Spleen (tissue), 11 donors: ENCODE results near the gene DCTN1. TPM values are rescaled to one million over a fixed set of nuclear protein-coding genes. Genes with fewer than 3 reads are reported as not detected.

ENCODE experiments used
- DNase-seq: peaks from one replicate; pipeline ENCODE4 v3.0.0-alpha.2; 2020
- H3K27ac ChIP-seq, 8 donors: fragments of 200-600 bp; sonication (generic) in 7 of 8; 1 replicate in 4 of 8; 2 replicates in 4 of 8; pipeline versions ENCODE4 v1.5.0 to v1.8.0; 2016 to 2021; ENCODE audit warnings: inconsistent platforms in 4 of 8, mild to moderate bottlenecking in 4 of 8, moderate library complexity in 1 of 8
- H3K27me3 ChIP-seq, 7 donors: fragments of 200-600 bp; sonication (generic) in 6 of 7; replicated peaks in 1 of 7; 1 replicate in 4 of 7; 2 replicates in 3 of 7; pipeline versions ENCODE4 v1.5.0 to v1.8.0; 2016 to 2021; ENCODE audit warnings: inconsistent platforms in 3 of 7, mild to moderate bottlenecking in 1 of 7
- H3K36me3 ChIP-seq, 6 donors: fragments of 200-600 bp; sonication (generic) in 5 of 6; 1 replicate in 4 of 6; 2 replicates in 2 of 6; pipeline versions ENCODE4 v1.5.0 to v1.8.0; 2016 to 2021; ENCODE audit warnings: inconsistent platforms in 2 of 6
- H3K4me1 ChIP-seq, 6 donors: fragments of 200-600 bp; sonication (generic) in 5 of 6; 1 replicate in 3 of 6; 2 replicates in 3 of 6; pipeline versions ENCODE4 v1.5.0 to v1.8.0; 2016 to 2021; ENCODE audit warnings: inconsistent platforms in 3 of 6
- H3K4me3 ChIP-seq, 8 donors: fragments of 200-600 bp; sonication (generic) in 7 of 8; 1 replicate in 4 of 8; 2 replicates in 4 of 8; pipeline versions ENCODE4 v1.5.0 to v1.8.0; 2016 to 2021; ENCODE audit warnings: inconsistent platforms in 4 of 8, mild to moderate bottlenecking in 4 of 8, moderate library complexity in 2 of 8
- H3K9me3 ChIP-seq, 8 donors: fragments of 200-600 bp; sonication (generic) in 7 of 8; 1 replicate in 4 of 8; 2 replicates in 4 of 8; pipeline versions ENCODE4 v1.5.0 to v1.8.0; 2016 to 2021; ENCODE audit warnings: inconsistent platforms in 4 of 8
- POLR2A ChIP-seq, 3 donors: fragments of 450-650 bp; IDR thresholded peaks; one replicate each; pipeline ENCODE4 v1.5.1; 2017; ENCODE audit warnings: antibody characterized with exemption in 3 of 3, mild to moderate bottlenecking in 1 of 3
- POLR2AphosphoS5 ChIP-seq, 3 donors: sonication (generic); formaldehyde crosslinking; IDR thresholded peaks; one replicate each; pipeline ENCODE4 v1.5.1; 2017; ENCODE audit warnings: antibody characterized with exemption in 3 of 3
- WGBS, 5 donors: extraction: QIAGEN DNeasy Blood & Tissue Kit in 3 of 5; methylation state at CpG; one replicate each; pipeline versions ENCODE4 v1.1.5 to v1.1.7; 2013 to 2018; 5-methylcytosine and 5-hydroxymethylcytosine counted together
- intact Hi-C: fragments of 100-400 bp; cut with DNase I; formaldehyde crosslinking; loops from one replicate; pipeline ENCODE4 v1.15.0; 2023; ENCODE audit warnings: low total_unique reads
- polyA plus RNA-seq, 3 donors: library from polyadenylated mRNA; stranded (reverse); fragments of 200-250 nt; gene quantifications; one replicate each; pipeline ENCODE4 v1.2.1, GENCODE V29; 2013
- total RNA-seq, 7 donors: library from RNA; depleted of rRNA in 3 of 7; stranded (reverse); fragments of >200 nt in 3 of 7; fragmentation: NEBNext Ultra II Directional in 4 of 7; extraction: Animal tissue kit (Norgen Biotek cat#: 25700) in 4 of 7; gene quantifications; one replicate each; pipeline versions ENCODE4 v1.1.0 to v1.2.1, GENCODE V29; 2016 to 2021
- TF ChIP-seq, protein P1 (sequence below), 11 experiments: fragments of 200-600 bp in 7 of 11; fragments of 450-650 bp in 4 of 11; sonication (generic) in 4 of 11; IDR thresholded peaks in 8 of 11; conservative IDR thresholded peaks in 3 of 11; 1 replicate in 7 of 11; 2 replicates in 4 of 11; pipeline versions ENCODE4 v1.4.0 to v1.8.0; 2016 to 2021; ENCODE audit warnings: antibody characterized with exemption in 11 of 11, inconsistent platforms in 4 of 11, mild to moderate bottlenecking in 1 of 11
- donor health status: healthy with polysubstance abuse.
- donor health status: DM: no; HTN: no; CAD: no; lungs with moderate emphysema.
- donor health status: DM: no; HTN: no; CAD: no.
- donor health status: Bipolar disorder and iron deficiency.
- donor health status: healthy.
- donor health status: DM: no; HTN: no; CAD: no.
- donor health status: DM: yes; HTN: yes; CAD: no.

The DCTN1 gene
- total and polyA plus RNA-seq, 10 donors, result 47.8 to 113 (median 95.1) TPM

- WGBS, 5 donors, result 90 to 96% (median 95%) methylated on average over 4 of the region's 4 CpGs
- H3K4me3 ChIP-seq, result no peak overlapping the region
- H3K4me1 ChIP-seq, result no peaks in the 10 kb centered on the region
- H3K36me3 ChIP-seq, result peaks cover 0 to 9% (median 0%) of the 10 kb centered on the region in 6 donors
- TF ChIP-seq POLR2AphosphoS5 (IDR thresholded peaks at IDR 0.05), result no peak
- TF ChIP-seq, protein P1, sequence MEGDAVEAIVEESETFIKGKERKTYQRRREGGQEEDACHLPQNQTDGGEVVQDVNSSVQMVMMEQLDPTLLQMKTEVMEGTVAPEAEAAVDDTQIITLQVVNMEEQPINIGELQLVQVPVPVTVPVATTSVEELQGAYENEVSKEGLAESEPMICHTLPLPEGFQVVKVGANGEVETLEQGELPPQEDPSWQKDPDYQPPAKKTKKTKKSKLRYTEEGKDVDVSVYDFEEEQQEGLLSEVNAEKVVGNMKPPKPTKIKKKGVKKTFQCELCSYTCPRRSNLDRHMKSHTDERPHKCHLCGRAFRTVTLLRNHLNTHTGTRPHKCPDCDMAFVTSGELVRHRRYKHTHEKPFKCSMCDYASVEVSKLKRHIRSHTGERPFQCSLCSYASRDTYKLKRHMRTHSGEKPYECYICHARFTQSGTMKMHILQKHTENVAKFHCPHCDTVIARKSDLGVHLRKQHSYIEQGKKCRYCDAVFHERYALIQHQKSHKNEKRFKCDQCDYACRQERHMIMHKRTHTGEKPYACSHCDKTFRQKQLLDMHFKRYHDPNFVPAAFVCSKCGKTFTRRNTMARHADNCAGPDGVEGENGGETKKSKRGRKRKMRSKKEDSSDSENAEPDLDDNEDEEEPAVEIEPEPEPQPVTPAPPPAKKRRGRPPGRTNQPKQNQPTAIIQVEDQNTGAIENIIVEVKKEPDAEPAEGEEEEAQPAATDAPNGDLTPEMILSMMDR (IDR thresholded peaks at IDR 0.05 in 8 of 11, conservative IDR thresholded peaks at IDR 0.05 in 3 of 11), result no peak
- TF ChIP-seq POLR2A (IDR thresholded peaks at IDR 0.05), result no peak
- no peak overlapping the region for H3K27ac ChIP-seq
- H3K9me3 ChIP-seq, result no peaks in the 10 kb centered on the region
- intact Hi-C loops, result no loop called here
- no peak for DNase-seq
- H3K27me3 ChIP-seq, result no peaks in the 10 kb centered on the region
These were observed 30.2 kb downstream of the DCTN1 start for GRCh38 chr2:74349889-74350288.

- Histone ChIP-seq H3K9me3 (no peaks in the 10 kb centered on the region), H3K27ac (no peak overlapping the region), H3K4me3 (no peak overlapping the region), H3K27me3 (no peaks in the 10 kb centered on the region), H3K36me3 (no peaks in the 10 kb centered on the region), H3K4me1 (no peaks in the 10 kb centered on the region)
- WGBS, 5 donors, result 92 to 97% (median 94%) methylated on average over 3 of the region's 3 CpGs
- intact Hi-C loops, result no loop called here
- TF ChIP-seq, protein P1 (IDR thresholded peaks at IDR 0.05 in 8 of 11, conservative IDR thresholded peaks at IDR 0.05 in 3 of 11), result no peak
- no peak for TF ChIP-seq POLR2A (IDR thresholded peaks at IDR 0.05)
- TF ChIP-seq POLR2AphosphoS5 (IDR thresholded peaks at IDR 0.05), result no peak
- no peak for DNase-seq
These were observed 32.4 kb downstream of the DCTN1 start for GRCh38 chr2:74347742-74348141.

DNA sequence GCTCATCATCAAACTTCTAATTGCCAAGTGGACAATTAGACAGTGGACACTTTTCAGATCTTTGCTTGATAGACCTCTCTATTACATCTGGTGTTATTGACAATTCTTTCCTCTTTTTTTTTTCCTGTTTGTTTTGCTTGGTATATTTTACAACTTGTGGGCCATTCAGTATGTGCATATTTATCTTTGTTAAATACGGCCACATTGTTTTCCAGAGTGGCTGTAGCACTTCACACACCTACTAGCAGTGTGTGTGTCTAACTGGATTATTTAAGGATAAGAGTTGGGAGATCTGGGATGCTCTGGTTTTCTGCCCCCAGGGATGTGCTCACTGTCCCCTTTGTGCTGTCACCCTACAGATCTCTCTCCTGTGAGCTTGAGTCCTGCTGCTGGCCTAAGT lies 32.8 kb downstream of the DCTN1 start:
- Histone ChIP-seq H3K27me3 (no peaks in the 10 kb centered on the region), H3K36me3 (no peaks in the 10 kb centered on the region), H3K9me3 (no peaks in the 10 kb centered on the region), H3K27ac (no peak overlapping the region), H3K4me1 (no peaks in the 10 kb centered on the region), H3K4me3 (no peak overlapping the region)
- TF ChIP-seq POLR2A (IDR thresholded peaks at IDR 0.05) (no peak), POLR2AphosphoS5 (IDR thresholded peaks at IDR 0.05) (no peak)
- TF ChIP-seq, protein P1 (IDR thresholded peaks at IDR 0.05 in 8 of 11, conservative IDR thresholded peaks at IDR 0.05 in 3 of 11), result no peak
- intact Hi-C loops, result no loop called here
- 93 to 100% (median 96%) methylated on average over 1 of the region's 1 CpG for WGBS, 5 donors
- no peak for DNase-seq

DNA sequence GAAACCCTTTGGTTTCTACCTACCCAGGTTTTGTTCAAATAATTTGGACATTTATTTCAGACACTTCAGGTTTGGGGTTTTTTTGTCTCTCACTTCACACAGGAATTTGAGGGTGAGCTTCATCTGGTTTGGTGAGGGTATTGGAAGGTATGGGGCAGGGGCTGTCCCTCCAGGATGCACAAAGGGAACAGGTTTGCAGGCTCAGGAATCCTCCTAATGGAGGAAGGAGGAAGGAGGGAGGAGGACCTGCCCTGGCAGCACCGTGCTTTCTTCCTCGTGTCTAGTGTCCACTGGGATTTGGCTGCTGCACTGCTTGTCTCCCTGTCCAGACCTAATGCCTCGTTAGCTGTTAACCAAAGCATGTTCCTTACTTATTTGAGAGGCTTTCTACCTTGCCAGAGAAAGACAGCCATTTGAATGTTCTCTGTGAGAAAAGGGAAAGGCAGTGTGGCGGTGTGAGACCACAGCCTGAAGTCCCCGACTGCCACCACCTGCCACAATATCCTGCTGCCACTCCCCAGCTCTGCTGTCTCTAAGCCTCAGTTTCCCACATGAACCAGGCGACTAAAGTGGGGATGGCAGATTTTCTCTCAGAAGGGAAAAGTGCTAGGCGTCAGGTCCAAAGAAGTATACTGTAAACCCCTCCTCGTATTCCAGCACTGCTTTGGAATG lies 34.7 kb downstream of the DCTN1 start:
- 70 to 84% (median 75%) methylated on average over 8 of the region's 8 CpGs for WGBS, 5 donors
- Histone ChIP-seq H3K9me3 (no peaks in the 10 kb centered on the region), H3K27me3 (no peaks in the 10 kb centered on the region), H3K27ac (no peak overlapping the region), H3K4me3 (no peak overlapping the region), H3K4me1 (no peaks in the 10 kb centered on the region), H3K36me3 (no peaks in the 10 kb centered on the region)
- TF ChIP-seq POLR2A (IDR thresholded peaks at IDR 0.05) (no peak), POLR2AphosphoS5 (IDR thresholded peaks at IDR 0.05) (no peak)
- TF ChIP-seq, protein P1 (IDR thresholded peaks at IDR 0.05 in 8 of 11, conservative IDR thresholded peaks at IDR 0.05 in 3 of 11), result no peak
- intact Hi-C loops, result no loop called here
- no peak for DNase-seq
